Neural crest cell (in vitro differentiated cells): Measurements from ENCODE around the gene NIFK. TPM values are rescaled to one million over a fixed set of nuclear protein-coding genes. Genes with fewer than 3 reads are reported as not detected.

ENCODE experiments used
- DNase-seq: peaks from one replicate; pipeline ENCODE4 v3.0.0; 2021; ENCODE audit warnings: low read depth, mixed read lengths, low spot score
- H3K27ac Mint-ChIP-seq: one replicate; pipeline ENCODE4 v1.8.0; 2021; ENCODE audit warnings: mild to moderate bottlenecking, mixed read lengths; ENCODE audit not compliant: unreplicated experiment
- H3K27me3 Mint-ChIP-seq: 2 replicates; pipeline ENCODE4 v1.8.0; 2021; ENCODE audit warnings: low read depth, mild to moderate bottlenecking, mixed read lengths
- H3K36me3 Mint-ChIP-seq: 2 replicates; pipeline ENCODE4 v1.8.0; 2021; ENCODE audit warnings: low read depth, mild to moderate bottlenecking, mixed read lengths
- H3K4me1 Mint-ChIP-seq: 2 replicates; pipeline ENCODE4 v1.8.0; 2021; ENCODE audit warnings: mixed read lengths
- H3K4me3 Mint-ChIP-seq: one replicate; pipeline ENCODE4 v1.8.0; 2021; ENCODE audit warnings: mild to moderate bottlenecking, mixed read lengths
- H3K9me3 Mint-ChIP-seq: 2 replicates; pipeline ENCODE4 v1.8.0; 2021; ENCODE audit warnings: mixed read lengths
- total RNA-seq: library from RNA; stranded (reverse); gene quantifications from 2 replicates; pipeline ENCODE4 v1.2.1, GENCODE V29; 2021
- TF ChIP-seq, protein P1 (sequence below): fragments of 200-600 bp; sonication (generic); conservative IDR thresholded peaks from 2 replicates; pipeline ENCODE4 v1.5.0; 2021; ENCODE audit warnings: antibody characterized with exemption, mild to moderate bottlenecking

The NIFK gene
- total RNA-seq, 1 donor from 2014 or later, result 89.7 TPM

DNA sequence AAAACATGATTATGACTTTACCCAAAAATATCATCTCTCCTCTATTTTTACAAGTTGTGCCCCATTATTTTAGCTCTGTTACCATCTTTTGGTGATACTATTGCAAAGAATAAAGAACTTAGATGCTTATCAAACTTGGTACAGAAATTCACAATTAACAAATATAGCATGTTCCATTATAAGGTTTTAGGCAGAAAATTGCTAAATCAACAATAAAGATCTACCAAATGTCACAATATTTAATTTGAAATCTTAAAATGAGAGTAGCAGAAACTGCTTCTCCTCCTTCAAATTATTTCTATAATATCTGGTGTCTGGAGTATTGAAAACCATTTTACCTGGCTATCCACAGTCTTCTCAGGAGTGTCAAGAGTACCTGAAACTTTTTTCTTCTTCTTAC, 8.7 kb downstream of the NIFK start:
- Mint-ChIP-seq H3K27ac (no peak overlapping the region), H3K4me1 (no peaks in the 10 kb centered on the region), H3K4me3 (no peak overlapping the region), H3K9me3 (no peaks in the 10 kb centered on the region), H3K36me3 (peaks cover 20% of the 10 kb centered on the region), H3K27me3 (no peaks in the 10 kb centered on the region)
- TF ChIP-seq, protein P1, sequence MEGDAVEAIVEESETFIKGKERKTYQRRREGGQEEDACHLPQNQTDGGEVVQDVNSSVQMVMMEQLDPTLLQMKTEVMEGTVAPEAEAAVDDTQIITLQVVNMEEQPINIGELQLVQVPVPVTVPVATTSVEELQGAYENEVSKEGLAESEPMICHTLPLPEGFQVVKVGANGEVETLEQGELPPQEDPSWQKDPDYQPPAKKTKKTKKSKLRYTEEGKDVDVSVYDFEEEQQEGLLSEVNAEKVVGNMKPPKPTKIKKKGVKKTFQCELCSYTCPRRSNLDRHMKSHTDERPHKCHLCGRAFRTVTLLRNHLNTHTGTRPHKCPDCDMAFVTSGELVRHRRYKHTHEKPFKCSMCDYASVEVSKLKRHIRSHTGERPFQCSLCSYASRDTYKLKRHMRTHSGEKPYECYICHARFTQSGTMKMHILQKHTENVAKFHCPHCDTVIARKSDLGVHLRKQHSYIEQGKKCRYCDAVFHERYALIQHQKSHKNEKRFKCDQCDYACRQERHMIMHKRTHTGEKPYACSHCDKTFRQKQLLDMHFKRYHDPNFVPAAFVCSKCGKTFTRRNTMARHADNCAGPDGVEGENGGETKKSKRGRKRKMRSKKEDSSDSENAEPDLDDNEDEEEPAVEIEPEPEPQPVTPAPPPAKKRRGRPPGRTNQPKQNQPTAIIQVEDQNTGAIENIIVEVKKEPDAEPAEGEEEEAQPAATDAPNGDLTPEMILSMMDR, result no peak
- DNase-seq, result no peak

DNA sequence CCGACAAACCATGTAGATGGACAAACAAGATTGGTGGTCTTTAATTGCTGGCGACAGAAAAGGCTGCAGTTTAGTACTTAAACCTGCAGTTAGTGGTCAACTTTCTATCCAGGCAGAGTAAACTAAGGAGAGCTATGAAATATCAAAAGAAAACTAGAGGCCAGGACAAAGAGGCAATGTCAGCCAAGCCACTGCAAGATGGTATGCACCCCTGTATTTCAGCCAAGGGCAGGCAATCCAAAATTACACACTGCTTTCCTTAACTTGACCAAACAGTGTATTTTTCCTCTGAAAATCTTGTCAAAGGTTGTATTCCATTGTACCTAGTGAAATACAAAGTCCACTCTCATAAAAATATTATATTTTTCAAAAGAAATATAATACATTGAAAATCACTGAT, 9.3 kb downstream of the NIFK start:
- no peak overlapping the region for H3K27ac Mint-ChIP-seq
- no peaks in the 10 kb centered on the region for H3K4me1 Mint-ChIP-seq
- no peaks in the 10 kb centered on the region for H3K9me3 Mint-ChIP-seq
- H3K4me3 Mint-ChIP-seq, result no peak overlapping the region
- no peaks in the 10 kb centered on the region for H3K27me3 Mint-ChIP-seq
- TF ChIP-seq, protein P1, result no peak
- H3K36me3 Mint-ChIP-seq, result peaks cover 20% of the 10 kb centered on the region
- no peak for DNase-seq

DNA sequence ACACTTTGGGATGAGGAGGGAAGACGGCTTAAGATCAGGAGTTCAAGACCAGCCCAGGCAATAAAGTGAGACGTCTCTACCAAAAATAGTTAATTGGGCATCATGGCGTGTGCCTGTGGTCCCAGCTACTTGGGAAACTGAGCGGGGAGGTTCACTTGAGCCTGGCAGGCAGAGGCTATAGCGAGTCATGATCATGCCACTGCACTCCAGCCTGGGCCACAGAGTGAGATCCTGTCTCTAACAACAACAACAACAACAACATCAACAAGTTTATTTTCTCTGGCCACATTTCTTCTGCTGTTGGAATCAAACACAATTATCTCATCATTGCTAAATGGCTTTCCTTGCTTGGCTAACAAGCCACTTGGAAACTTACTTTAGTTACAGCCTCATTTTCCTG, 13.4 kb downstream of the NIFK start:
- DNase-seq, result no peak
- Mint-ChIP-seq H3K4me1 (no peaks in the 10 kb centered on the region), H3K36me3 (peaks cover 10% of the 10 kb centered on the region), H3K27me3 (no peaks in the 10 kb centered on the region), H3K9me3 (no peaks in the 10 kb centered on the region), H3K4me3 (no peak overlapping the region), H3K27ac (no peak overlapping the region)
- TF ChIP-seq, protein P1, result no peak

DNA sequence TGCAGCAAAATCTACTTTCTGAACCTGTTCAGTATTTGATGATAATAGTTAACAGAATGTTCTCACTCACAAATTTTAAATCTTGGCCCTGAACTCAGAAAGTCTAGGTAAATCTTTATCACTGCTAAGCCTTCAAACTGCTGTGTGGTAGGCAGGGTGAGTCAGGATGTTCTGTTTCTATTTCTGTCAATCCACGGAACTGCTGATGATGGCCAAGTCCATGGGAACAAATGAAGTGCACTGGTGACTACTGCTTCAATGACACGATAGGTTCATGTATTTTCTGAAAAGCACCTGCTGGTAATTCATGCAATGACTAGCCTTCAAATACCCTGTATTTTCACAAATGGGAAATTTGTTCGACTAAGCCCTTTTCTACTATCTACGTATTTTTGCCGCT, 14.2 kb downstream of the NIFK start:
- TF ChIP-seq, protein P1, result no peak
- peaks cover 8% of the 10 kb centered on the region for H3K36me3 Mint-ChIP-seq
- no peaks in the 10 kb centered on the region for H3K4me1 Mint-ChIP-seq
- H3K4me3 Mint-ChIP-seq, result no peak overlapping the region
- H3K9me3 Mint-ChIP-seq, result no peaks in the 10 kb centered on the region
- no peak overlapping the region for H3K27ac Mint-ChIP-seq
- no peaks in the 10 kb centered on the region for H3K27me3 Mint-ChIP-seq
- no peak for DNase-seq

DNA sequence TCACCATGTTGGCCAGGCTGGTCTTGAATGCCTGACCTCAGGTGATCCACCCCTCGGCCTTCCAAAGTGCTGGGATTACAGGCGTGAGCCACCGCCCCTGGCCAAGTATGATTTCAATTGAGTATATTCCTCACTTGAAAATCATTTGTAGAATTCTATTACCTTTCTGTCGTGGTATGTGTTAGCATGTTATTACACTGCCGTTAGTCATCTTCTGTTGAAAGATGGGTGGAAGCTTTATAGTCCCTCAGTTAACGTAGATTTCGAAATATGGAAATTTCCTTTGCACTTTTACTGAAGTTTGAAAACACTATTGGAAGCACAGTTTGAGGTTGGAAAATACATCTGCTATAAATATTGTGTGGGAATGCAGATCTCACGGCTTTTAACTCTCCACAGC, 14.7 kb downstream of the NIFK start:
- Mint-ChIP-seq H3K27ac (no peak overlapping the region), H3K4me3 (no peak overlapping the region), H3K9me3 (no peaks in the 10 kb centered on the region), H3K36me3 (peaks cover 5% of the 10 kb centered on the region), H3K27me3 (no peaks in the 10 kb centered on the region), H3K4me1 (no peaks in the 10 kb centered on the region)
- no peak for DNase-seq
- TF ChIP-seq, protein P1, result no peak

DNA sequence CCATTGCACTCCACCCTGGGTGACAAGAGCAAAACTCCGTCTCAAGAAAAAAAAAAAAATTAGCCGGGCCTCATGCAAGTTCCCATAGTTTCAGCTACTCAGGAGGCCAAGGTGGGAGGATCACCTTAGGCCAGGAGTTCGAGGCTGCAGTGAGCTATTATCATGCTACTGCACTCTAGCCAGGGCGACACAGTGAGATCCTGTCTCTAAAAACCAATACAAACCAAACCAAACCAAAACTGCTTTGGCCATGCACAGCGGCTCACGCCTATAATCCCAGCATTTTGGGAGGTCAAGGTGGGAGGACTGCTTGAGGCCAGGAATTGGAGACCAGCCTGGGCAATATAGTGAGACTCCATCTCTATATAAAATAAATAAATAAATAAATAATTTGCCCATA, 19.1 kb downstream of the NIFK start:
- DNase-seq, result no peak
- Mint-ChIP-seq H3K36me3 (no peaks in the 10 kb centered on the region), H3K27me3 (no peaks in the 10 kb centered on the region), H3K4me3 (no peak overlapping the region), H3K4me1 (no peaks in the 10 kb centered on the region), H3K27ac (no peak overlapping the region), H3K9me3 (no peaks in the 10 kb centered on the region)
- TF ChIP-seq, protein P1, result no peak
